Erythroblast (primary cell): ENCODE measurements around the gene LMNTD1.

ENCODE experiments used
- GATA1 ChIP-seq: IDR thresholded peaks from 2 replicates; pipeline ENCODE4 v1.6.1; 2011; ENCODE audit warnings: low read depth, mild to moderate bottlenecking, control low read depth, low read length, moderate library complexity
- POLR2A ChIP-seq: IDR thresholded peaks from 2 replicates; pipeline ENCODE4 v1.6.1; 2011; ENCODE audit warnings: mild to moderate bottlenecking, low read length

GRCh38 chr12:25584596-25584995 lies 31.5 kb upstream of the LMNTD1 start:
- TF ChIP-seq POLR2A (no peak), GATA1 (no peak)
